Astrocyte (in vitro differentiated cells and primary cell): Measurements from ENCODE around the gene OR6C65.

Source experiments
- CTCF ChIP-seq: IDR thresholded peaks from 2 replicates; pipeline ENCODE4 v1.5.1; 2011; ENCODE audit warnings: low read depth, mild to moderate bottlenecking, inconsistent platforms, low read length, moderate library complexity; ENCODE audit not compliant: insufficient read depth
- EZH2 ChIP-seq: IDR thresholded peaks from 2 replicates; pipeline ENCODE4 v1.6.1; 2012; ENCODE audit warnings: mild to moderate bottlenecking, low read length, inconsistent platforms; ENCODE audit not compliant: insufficient read depth

GRCh38 chr12:55416961-55417360 is 16.6 kb downstream of the OR6C65 start:
- TF ChIP-seq CTCF (no peak), EZH2 (no peak)
